ENCODE data around the gene PCSK5. TPM values are rescaled to one million over a fixed set of nuclear protein-coding genes. Genes with fewer than 3 reads are reported as not detected.

The PCSK5 gene
- total RNA-seq, 1 experiment from 2014 or later, result 7.5 TPM

DNA sequence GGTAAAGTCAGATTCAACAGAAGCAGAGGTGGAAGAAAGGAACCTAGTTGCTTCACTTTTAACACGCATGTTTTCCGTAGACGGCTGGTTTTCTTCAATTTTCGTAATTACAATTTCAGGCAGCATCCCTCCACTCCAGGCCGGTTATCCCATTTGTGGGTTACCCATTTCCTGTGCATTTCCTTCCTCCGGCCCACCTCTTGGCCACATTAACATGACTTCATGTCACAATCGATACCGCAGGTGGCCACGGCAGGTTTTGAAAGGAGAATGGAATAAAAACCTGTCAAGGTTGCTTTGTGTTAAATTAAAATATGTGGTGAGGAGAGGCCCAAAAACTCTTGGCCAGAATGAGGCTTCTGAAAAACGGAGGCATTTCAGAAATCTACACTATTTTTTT lies 130.2 kb downstream of the PCSK5 start:
- Histone ChIP-seq H2AFZ (ENCODE audit: low read length) (no peak overlapping the region), H3K18ac (ENCODE audit: insufficient read length, low read depth, low read length) (no peak overlapping the region), H2BK20ac (ENCODE audit: low read depth, low read length, poor library complexity, severe bottlenecking) (no peak overlapping the region), H3K9me3 (ENCODE audit: control insufficient read depth, low read depth, low read length) (no peaks in the 10 kb centered on the region), H3K27ac (ENCODE audit: insufficient read length, low read depth, low read length) (no peak overlapping the region), H3K79me2 (ENCODE audit: insufficient read depth, low read length) (no peaks in the 10 kb centered on the region), H3K14ac (ENCODE audit: insufficient read depth, low read length) (no peak overlapping the region), H3K4me2 (ENCODE audit: insufficient read depth, insufficient read length, low read length) (no peak overlapping the region), H3K23ac (ENCODE audit: insufficient read length, low read depth, low read length) (no peak overlapping the region), H3K79me1 (ENCODE audit: insufficient read depth, low read depth, low read length, poor library complexity, severe bottlenecking) (no peaks in the 10 kb centered on the region), H3K27me3 (ENCODE audit: insufficient read depth, low read length) (no peaks in the 10 kb centered on the region), H2BK15ac (ENCODE audit: low read depth, low read length) (no peak overlapping the region), H2AK5ac (ENCODE audit: insufficient read length, low read length) (no peak overlapping the region), H3K4me1 (ENCODE audit: insufficient read depth, low read length) (peaks cover 13% of the 10 kb centered on the region; the same call in 1 of the 2 replicates), H3K9ac (ENCODE audit: extremely low read depth, insufficient read length, low read length) (no peak overlapping the region), H3T11ph (ENCODE audit: low read length) (no peak overlapping the region), H4K5ac (ENCODE audit: insufficient read length, low read depth, low read length) (no peak overlapping the region), H4K8ac (replicated peaks; ENCODE audit: insufficient read length, low read depth, low read length) (no peak overlapping the region), H3K56ac (ENCODE audit: insufficient read length, low read depth, low read length) (no peak overlapping the region), H4K20me1 (ENCODE audit: control insufficient read depth, insufficient read depth, insufficient read length) (no peaks in the 10 kb centered on the region), H4K91ac (ENCODE audit: insufficient read length, low read depth, low read length) (no peak overlapping the region), H2BK120ac (ENCODE audit: low read depth, low read length, poor library complexity, severe bottlenecking) (no peak overlapping the region), H2BK5ac (ENCODE audit: insufficient read length, low read length) (no peak overlapping the region), H3K23me2 (ENCODE audit: insufficient read length, low read depth, low read length, poor library complexity, severe bottlenecking) (no peaks in the 10 kb centered on the region), H2BK12ac (ENCODE audit: insufficient read length, low read depth, low read length) (no peak overlapping the region), H3K4ac (ENCODE audit: low read depth, low read length) (no peak overlapping the region)
- Mint-ChIP-seq H3K4me1 (peaks cover 38 to 45% of the 10 kb centered on the region in 2 experiments), H3K9me3 (no peaks in the 10 kb centered on the region), H3K4me3 (no peak overlapping the region), H3K27me3 (ENCODE audit: low read depth) (no peaks in the 10 kb centered on the region), H3K27ac (peak overlapping the region in 2 of 3 experiments; percentile 7 to 53; a peak in 5 of 7 replicates), H3K36me3 (ENCODE audit: insufficient read depth in 1 of 3, low read depth in 3 of 3) (no peaks in the 10 kb centered on the region)
- TF ChIP-seq, protein P1, sequence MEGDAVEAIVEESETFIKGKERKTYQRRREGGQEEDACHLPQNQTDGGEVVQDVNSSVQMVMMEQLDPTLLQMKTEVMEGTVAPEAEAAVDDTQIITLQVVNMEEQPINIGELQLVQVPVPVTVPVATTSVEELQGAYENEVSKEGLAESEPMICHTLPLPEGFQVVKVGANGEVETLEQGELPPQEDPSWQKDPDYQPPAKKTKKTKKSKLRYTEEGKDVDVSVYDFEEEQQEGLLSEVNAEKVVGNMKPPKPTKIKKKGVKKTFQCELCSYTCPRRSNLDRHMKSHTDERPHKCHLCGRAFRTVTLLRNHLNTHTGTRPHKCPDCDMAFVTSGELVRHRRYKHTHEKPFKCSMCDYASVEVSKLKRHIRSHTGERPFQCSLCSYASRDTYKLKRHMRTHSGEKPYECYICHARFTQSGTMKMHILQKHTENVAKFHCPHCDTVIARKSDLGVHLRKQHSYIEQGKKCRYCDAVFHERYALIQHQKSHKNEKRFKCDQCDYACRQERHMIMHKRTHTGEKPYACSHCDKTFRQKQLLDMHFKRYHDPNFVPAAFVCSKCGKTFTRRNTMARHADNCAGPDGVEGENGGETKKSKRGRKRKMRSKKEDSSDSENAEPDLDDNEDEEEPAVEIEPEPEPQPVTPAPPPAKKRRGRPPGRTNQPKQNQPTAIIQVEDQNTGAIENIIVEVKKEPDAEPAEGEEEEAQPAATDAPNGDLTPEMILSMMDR (conservative IDR thresholded peaks at IDR 0.05), result no peak
- no peak for DNase-seq
- WGBS (ENCODE audit: extremely low coverage, insufficient read length, low lambda C conversion rate), result no CpG with 5 or more reads among the region's 10 CpGs

All from H9 (cell line).